Measurements from ENCODE around the gene AASDH. TPM values are rescaled to one million over a fixed set of nuclear protein-coding genes. Genes with fewer than 3 reads are reported as not detected.

AASDH gene
- total RNA-seq, 1 donor from 2014 or later = 8.6 TPM

GRCh38 chr4:56315041-56315440 lies 72.2 kb downstream of the AASDH start:
- peaks cover 24% of the 10 kb centered on the region for H3K36me3 Mint-ChIP-seq (ENCODE audit: unreplicated experiment)
- H3K4me1 Mint-ChIP-seq (ENCODE audit: unreplicated experiment) = no peaks in the 10 kb centered on the region
- no peaks in the 10 kb centered on the region for H3K9me3 Mint-ChIP-seq (ENCODE audit: unreplicated experiment)
- H3K4me3 Mint-ChIP-seq (ENCODE audit: unreplicated experiment) = no peak overlapping the region
- no peaks in the 10 kb centered on the region for H3K27me3 Mint-ChIP-seq (ENCODE audit: unreplicated experiment)
- no peak overlapping the region for H3K27ac Mint-ChIP-seq (ENCODE audit: unreplicated experiment)
- DNase-seq (ENCODE audit: extremely low spot score, unreplicated experiment) = no peak
- no peak for TF ChIP-seq CTCF (IDR thresholded peaks at IDR 0.05)

DNA sequence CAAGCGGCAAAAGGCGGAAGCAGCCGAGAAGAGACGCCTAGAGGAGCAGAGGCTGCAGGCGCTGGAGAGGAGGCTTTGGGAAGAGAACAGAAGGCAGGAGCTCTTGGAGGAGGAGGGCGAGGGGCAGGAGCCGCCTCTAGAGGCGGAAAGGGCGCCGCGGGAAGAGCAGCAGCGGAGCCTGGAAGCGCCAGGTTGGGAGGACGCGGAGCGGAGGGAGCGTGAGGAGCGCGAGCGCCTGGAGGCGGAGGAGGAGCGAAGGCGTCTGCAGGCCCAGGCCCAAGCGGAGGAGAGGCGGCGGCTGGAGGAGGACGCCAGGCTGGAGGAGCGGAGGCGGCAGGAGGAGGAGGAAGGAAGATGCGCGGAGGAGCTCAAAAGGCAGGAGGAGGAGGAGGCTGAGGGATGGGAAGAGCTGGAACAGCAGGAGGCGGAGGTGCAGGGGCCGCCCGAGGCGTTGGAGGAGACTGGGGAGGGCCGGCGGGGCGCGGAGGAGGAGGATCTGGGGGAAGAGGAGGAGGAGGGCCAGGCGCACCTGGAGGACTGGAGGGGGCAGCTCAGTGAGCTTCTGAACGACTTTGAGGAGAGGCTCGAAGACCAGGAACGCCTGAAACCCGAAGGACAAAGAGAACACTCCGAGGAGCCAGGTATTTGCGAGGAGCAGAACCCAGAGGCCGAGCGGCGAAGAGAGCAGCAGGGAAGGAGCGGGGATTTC lies 72.9 kb downstream of the AASDH start:
- no peaks in the 10 kb centered on the region for H3K27me3 Mint-ChIP-seq (ENCODE audit: unreplicated experiment)
- no peak overlapping the region for H3K4me3 Mint-ChIP-seq (ENCODE audit: unreplicated experiment)
- no peak for TF ChIP-seq CTCF (IDR thresholded peaks at IDR 0.05)
- H3K36me3 Mint-ChIP-seq (ENCODE audit: unreplicated experiment) = peaks cover 22% of the 10 kb centered on the region
- peak; percentile 82 for DNase-seq (ENCODE audit: extremely low spot score, unreplicated experiment)
- H3K27ac Mint-ChIP-seq (ENCODE audit: unreplicated experiment) = no peak overlapping the region
- no peaks in the 10 kb centered on the region for H3K9me3 Mint-ChIP-seq (ENCODE audit: unreplicated experiment)
- H3K4me1 Mint-ChIP-seq (ENCODE audit: unreplicated experiment) = no peaks in the 10 kb centered on the region

DNA sequence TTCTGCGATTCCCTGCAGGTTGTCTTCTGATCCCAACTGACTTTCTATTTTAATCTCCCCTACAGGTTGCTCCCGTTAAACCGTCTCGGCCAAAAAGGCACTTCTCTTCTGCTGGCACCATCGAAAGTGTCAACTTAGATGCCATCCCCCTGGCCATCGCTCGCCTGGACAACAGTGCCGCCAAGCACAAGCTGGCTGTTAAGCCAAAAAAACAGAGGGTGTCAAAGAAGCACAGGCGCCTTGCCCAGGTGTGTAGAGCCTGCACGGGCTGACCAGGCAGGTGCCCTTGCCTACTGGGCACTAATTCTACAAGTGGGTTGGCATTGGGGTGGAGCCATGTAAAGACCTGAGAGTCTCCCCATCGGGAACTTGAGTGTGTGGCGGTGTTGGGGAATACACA lies 74.2 kb downstream of the AASDH start:
- DNase-seq (ENCODE audit: extremely low spot score, unreplicated experiment) = peak; percentile 70
- Mint-ChIP-seq H3K36me3 (ENCODE audit: unreplicated experiment) (peaks cover 20% of the 10 kb centered on the region), H3K4me3 (ENCODE audit: unreplicated experiment) (no peak overlapping the region), H3K9me3 (ENCODE audit: unreplicated experiment) (no peaks in the 10 kb centered on the region), H3K4me1 (ENCODE audit: unreplicated experiment) (no peaks in the 10 kb centered on the region), H3K27ac (ENCODE audit: unreplicated experiment) (no peak overlapping the region), H3K27me3 (ENCODE audit: unreplicated experiment) (no peaks in the 10 kb centered on the region)
- no peak for TF ChIP-seq CTCF (IDR thresholded peaks at IDR 0.05)

- H3K27ac Mint-ChIP-seq (ENCODE audit: unreplicated experiment) = no peak overlapping the region
- H3K9me3 Mint-ChIP-seq (ENCODE audit: unreplicated experiment) = no peaks in the 10 kb centered on the region
- no peak overlapping the region for H3K4me3 Mint-ChIP-seq (ENCODE audit: unreplicated experiment)
- H3K27me3 Mint-ChIP-seq (ENCODE audit: unreplicated experiment) = no peaks in the 10 kb centered on the region
- peak; percentile 40 for DNase-seq (ENCODE audit: extremely low spot score, unreplicated experiment)
- peaks cover 20% of the 10 kb centered on the region for H3K36me3 Mint-ChIP-seq (ENCODE audit: unreplicated experiment)
- H3K4me1 Mint-ChIP-seq (ENCODE audit: unreplicated experiment) = peaks cover 2% of the 10 kb centered on the region
- no peak for TF ChIP-seq CTCF (IDR thresholded peaks at IDR 0.05)
Measured at GRCh38 chr4:56311299-56311975, 75.9 kb downstream of the AASDH start.

- H3K4me1 Mint-ChIP-seq (ENCODE audit: unreplicated experiment) = peaks cover 6% of the 10 kb centered on the region
- no peaks in the 10 kb centered on the region for H3K9me3 Mint-ChIP-seq (ENCODE audit: unreplicated experiment)
- H3K27me3 Mint-ChIP-seq (ENCODE audit: unreplicated experiment) = no peaks in the 10 kb centered on the region
- no peak for TF ChIP-seq CTCF (IDR thresholded peaks at IDR 0.05)
- H3K36me3 Mint-ChIP-seq (ENCODE audit: unreplicated experiment) = peaks cover 16% of the 10 kb centered on the region
- peak; percentile 63 for DNase-seq (ENCODE audit: extremely low spot score, unreplicated experiment)
- H3K27ac Mint-ChIP-seq (ENCODE audit: unreplicated experiment) = no peak overlapping the region
- no peak overlapping the region for H3K4me3 Mint-ChIP-seq (ENCODE audit: unreplicated experiment)
Measured at GRCh38 chr4:56310401-56311125, 76.7 kb downstream of the AASDH start.
